GM21717 (cell line): ENCODE data around the gene TMEM134.
"Not testable (repeated sequence)": the region's sequence is repeated elsewhere in the genome, so short reads cannot be mapped to it uniquely, and the experiment has no call there.

ENCODE experiments used
- ATAC-seq: cut with Tn5 transposase; IDR thresholded peaks from one replicate; pipeline ENCODE4 v1.9.1; 2021; ENCODE audit warnings: mild to moderate bottlenecking, moderate library complexity; ENCODE audit not compliant: unreplicated experiment

Gene TMEM134

DNA sequence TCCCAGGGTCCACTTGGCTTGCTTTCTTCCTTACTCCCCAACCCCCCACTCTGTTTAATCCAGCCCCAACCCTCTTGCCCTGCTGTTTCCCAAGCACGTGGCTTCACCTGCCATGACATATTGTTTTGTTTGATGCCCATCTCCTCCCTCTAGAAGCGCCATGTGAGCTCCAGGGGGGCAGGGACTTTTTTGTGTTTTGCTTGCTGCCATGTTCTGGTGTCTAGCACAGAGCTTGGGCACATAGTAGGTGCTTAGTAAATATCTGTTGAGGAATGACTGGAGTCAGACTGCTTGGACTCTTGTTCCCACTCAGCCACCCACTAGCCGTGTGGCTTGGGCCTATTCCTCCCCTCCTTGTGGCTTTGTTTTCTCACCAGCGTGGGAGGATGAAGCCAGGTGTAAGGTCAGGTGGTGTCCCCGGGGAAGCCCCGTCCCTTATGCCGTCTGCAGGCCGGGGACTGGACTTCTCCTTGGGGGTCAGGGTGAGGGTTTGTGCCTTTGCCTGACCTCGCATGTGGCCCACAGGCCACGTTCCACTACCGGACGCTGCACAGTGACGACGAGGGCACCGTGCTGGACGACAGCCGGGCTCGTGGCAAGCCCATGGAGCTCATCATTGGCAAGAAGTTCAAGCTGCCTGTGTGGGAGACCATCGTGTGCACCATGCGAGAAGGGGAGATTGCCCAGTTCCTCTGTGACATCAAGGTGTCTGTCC, 17.6 kb upstream of the TMEM134 start:
- ATAC-seq: no peak

DNA sequence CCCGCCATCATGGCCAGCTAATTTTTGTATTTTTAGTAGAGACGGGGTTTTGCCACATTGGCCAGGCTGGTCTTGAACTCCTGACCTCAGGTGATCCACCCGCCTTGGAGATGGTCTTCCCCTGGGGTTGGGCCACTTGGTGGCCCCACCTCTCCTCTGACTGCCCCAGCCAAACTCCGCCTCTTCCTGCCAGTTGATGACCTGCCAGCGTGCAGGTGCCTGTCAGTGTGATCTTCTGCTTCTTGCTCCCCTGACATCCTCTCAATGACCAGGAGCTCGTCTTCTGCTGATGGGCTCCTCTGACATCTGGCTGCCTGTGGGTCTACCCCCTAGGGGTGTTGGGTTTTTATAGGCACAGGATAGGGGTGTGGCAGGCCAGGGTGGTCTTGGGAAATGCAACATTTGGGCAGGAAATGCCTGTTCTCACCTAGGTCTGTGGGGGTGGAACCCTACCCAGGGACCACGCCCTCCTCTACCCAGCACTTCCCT, 16.9 kb upstream of the TMEM134 start:
- ATAC-seq: not testable (repeated sequence)

DNA sequence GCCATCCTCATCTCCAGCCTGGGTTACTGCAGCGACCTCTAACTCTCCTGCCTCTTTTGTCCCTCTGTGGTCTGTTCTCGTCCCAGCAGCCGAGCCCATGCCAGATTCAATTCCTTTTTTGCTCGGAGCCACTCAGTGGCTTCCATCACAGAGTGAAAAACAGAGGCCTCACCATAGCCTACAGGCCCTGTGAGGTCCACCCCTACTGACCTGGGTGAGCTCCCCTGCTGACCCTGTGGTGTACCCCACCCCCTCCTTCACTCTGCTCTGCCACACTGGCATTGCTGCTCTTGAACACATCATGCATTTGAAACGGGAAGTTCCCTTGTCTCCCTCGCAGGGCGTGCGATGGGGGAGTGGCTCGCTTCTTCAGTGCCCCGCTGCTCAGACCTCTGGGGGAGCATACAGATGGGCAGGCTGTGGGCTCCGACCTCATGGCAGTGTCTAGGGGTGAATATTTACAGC, 15.8 kb upstream of the TMEM134 start:
- ATAC-seq: no peak

DNA sequence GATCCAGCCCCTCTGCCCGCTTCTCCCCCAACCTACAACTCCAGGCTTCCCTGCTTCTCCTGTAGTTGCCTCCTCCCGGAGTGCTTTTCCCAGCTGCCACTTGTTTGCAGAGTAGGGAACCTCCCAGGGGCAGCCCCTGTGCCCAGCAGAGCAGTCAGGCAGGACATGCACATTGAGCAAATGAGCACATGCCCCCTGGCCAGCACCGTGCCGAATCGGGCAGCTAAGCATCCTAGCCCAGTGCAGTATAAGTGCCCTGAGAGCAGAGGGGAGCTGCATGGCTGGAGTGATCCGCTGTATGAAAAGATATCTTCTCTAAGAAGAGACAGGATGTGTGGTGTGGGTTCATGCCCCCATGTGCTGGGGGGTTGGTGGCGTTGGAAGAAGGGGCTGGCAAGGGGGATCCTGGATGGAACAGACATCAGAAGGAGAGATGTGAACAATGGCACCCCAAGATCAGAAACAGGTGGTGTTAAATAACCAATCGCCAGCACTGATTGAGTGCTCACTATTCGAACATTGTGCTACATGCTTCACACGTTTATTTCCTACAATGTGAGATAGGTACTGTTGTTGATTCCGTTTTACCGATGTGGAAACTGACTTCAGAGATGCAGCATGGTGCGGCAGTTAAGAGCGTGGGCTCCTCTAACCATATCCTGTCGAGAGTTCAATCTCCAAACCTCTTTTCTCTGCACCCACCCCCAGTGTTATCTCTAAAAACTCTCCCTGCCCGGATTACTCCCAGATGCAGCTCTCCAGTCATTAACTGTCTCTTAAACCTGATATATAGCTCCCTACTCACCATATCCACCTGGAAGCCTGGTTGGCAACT, 15.0 kb upstream of the TMEM134 start:
- no peak for ATAC-seq

DNA sequence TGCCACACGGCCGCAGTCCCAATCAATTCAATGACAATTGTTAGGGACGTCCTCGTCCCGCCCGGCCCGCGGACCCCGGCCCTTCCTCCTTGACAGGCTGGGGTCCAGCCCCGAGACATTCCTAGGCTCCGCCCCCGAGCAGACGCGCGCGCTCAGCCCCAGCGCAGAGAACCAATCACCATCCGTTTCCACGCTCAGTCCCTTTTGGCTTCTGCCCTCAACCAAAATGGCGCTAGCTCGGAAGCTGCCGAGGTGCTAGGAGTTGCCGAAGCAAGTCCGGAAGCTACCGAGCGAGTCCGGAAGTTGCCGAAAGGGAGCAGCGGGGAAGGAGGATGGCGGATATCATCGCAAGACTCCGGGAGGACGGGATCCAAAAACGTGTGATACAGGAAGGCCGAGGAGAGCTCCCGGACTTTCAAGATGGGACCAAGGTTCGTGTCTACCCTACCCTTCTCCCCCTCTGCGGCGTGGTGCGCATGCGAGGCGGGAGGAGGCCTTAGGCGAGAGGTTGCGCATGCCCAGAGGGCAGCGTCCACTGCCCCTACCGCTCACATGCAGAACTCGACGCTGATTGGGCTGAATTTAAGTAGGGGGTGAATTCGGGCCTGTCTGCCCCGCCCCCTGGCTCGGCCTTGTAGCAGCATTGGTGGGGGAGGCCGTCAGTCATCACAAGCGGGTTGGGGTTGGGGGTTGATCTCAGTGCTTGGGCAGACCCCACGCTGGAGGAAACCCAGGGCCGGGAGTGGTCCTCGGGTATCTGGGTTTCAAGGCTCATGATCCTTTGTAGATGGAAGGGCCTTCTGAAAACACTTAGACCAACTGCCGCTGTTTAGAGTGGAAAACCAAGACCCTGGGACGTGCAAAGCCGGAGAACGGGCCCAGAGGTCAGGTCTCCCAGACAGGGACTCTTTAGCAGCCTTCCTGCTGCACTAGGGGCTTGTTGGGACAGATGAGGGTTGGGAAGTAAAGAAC, 14.1 kb upstream of the TMEM134 start, which contains the start of gene AIP:
AIP (plus strand) TSS at position 200 of the 972 bp plus-strand sequence; CDS start at position 333, 133 bp downstream.
- peak; percentile 51 for ATAC-seq

DNA sequence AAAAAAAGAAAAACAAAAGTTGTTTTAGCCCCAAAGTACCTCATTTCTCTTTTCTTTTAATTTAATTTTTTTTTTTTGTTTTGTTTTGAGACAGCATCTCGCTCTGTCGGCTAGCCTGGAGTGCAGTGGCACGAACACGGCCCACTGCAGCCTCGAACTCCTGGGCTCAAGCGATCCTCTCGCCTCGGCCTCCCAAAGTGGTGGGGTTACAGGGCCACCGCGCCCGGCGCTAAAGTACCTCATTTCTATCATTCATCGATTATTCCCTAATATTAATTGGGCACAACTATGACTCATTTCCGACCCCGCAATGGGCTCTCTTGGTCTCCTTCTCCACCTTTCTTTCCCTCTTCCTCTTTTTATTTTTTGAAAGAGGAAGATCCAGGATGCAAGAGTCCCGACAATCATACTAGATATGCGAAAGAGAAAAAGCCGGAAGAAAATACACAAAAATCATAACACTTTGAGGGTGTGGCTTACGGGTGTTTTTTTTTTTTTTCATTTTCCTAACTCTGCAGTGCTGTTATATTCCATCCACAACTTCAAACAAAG, 13.3 kb upstream of the TMEM134 start:
- no peak for ATAC-seq

DNA sequence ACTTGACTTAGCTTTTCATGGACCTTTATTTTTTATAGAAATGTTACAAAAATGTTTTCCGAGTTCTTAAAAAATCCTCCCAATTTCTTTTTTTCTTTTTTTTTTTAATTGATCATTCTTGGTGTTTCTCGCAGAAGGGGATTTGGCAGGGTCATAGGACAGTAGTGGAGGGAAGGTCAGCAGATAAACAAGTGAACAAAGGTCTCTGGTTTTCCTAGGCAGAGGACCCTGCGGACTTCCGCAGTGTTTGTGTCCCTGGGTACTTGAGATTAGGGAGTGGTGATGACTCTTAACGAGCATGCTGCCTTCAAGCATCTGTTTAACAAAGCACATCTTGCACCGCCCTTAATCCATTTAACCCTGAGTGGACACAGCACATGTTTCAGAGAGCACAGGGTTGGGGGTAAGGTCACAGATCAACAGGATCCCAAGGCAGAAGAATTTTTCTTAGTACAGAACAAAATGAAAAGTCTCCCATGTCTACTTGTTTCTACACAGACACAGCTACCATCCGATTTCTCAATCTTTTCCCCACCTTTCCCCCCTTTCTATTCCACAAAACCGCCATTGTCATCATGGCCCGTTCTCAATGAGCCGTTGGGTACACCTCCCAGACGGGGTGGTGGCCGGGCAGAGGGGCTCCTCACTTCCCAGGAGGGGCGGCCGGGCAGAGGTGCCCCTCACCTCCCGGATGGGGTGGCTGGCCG, 8.4 kb upstream of the TMEM134 start:
- ATAC-seq: not testable (repeated sequence)

DNA sequence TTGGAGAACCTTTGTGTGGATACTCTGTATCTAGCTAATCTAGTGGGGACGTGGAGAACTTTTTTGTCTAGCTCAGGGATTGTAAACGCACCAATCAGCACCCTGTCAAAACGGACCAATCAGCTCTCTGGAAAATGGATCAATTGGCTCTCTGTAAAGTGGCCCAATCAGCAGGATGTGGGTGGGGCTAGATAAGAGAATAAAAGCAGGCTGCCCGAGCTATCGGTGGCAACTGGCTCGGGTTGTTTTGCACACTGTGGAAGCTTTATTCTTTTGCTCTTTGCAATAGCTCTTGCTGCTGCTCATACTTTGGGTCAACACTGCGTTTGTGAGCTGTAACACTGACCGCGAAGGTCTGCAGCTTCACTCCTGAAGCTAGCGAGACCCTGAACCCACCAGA, 7.6 kb upstream of the TMEM134 start:
- ATAC-seq: not testable (repeated sequence)

DNA sequence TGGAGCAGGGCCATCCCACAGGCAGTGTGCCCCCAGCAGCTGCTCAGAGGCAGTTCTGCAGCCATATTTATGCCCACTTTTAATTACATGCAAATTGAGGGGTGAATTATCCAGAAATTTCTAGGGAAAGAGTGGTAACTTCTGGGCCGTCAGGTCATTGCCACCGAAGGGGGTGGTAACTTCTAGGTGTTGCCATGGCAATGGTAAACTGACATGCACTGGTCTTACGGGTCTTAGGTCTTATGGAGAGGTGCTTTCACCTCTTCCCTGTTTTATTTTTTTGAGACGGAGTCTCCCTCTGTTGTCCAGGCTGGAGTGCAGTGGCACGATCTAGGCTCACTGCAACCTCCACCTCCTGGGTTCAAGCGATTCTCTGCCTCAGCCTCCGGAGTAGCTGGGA, 3.8 kb upstream of the TMEM134 start:
- ATAC-seq: no peak

DNA sequence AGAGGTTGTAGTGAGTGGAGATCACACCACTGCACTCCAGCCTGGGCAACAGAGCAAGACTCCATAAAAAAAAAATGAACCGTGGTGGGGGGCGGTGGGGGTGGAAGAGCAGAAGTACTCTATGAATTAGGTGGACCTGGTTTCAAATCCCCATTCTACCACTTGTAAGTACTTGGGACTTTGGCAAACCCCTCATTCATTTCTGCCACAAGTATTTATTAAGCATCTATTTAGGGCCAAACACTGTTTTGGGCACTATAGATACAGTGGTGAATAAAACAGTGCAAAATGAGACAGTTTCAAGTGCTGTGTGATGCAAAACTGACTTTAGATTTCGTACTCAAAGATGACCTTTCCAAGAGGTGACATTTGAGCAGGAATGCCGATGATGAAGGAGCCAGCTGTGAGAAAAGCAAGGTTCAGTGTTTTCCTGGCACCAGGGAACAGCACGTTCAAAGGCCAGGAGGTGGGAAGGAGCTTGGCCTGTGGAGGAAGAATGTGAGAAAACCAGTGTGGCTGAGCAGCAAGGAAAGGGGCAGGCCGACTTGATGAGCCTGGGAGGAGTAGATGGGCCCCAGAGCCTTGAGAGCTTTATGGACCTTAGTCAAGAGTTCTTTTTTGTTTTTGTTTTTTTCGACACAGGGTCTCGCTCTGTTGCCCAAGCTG, 1.4 kb upstream of the TMEM134 start:
- no peak for ATAC-seq

DNA sequence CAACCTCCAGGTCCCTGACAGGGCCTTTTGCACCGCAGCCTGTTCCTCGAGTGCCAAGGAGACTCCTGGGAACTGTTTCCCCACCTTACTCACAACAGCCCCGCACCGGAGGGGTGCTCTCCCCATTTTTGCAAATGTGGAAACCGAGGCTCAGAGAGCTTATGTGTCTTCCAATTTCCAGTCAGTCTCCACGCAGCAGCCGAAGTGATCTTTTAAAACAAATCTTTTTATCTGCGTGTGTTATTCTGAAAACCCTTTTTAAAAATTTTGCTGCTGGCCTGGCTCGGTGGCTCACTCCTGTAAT, 409 bp upstream of the TMEM134 start:
- no peak for ATAC-seq

DNA sequence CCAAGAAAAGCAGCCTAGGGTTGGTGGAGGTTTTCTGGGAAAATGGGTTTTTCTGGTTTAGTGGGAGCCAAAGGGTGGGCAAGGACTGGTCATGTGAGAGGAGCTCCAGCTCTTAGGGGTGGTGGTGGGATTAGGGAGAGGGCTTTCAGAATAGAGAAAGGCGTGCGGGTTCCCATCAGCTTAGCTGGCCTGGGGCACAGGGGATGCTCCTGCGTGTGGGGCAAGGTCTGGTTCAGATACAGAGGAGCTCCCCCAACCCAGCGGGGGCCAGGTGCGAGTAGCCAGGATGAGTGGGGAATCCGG, 644 bp downstream of the TMEM134 start:
- no peak for ATAC-seq

DNA sequence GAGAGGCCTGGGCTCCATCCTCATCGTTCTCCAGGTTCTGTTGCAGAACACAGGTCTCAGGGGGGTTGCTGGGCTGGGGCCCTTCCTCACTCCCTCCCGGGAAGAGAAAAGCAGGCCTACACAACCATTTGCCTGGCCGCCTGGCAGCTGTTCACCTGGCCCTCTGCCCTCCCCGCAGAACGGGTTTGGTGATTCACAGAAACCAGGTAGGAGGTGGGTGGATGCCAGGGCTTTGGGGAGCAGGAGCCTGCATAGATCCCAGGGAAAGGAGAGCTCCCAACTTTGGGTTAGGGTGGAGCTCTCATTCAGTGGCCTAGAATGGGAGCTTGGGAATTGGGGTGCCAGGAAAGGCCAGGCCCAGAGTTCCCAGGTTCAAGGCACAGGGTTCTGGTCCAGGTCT, 995 bp downstream of the TMEM134 start:
- ATAC-seq: no peak

DNA sequence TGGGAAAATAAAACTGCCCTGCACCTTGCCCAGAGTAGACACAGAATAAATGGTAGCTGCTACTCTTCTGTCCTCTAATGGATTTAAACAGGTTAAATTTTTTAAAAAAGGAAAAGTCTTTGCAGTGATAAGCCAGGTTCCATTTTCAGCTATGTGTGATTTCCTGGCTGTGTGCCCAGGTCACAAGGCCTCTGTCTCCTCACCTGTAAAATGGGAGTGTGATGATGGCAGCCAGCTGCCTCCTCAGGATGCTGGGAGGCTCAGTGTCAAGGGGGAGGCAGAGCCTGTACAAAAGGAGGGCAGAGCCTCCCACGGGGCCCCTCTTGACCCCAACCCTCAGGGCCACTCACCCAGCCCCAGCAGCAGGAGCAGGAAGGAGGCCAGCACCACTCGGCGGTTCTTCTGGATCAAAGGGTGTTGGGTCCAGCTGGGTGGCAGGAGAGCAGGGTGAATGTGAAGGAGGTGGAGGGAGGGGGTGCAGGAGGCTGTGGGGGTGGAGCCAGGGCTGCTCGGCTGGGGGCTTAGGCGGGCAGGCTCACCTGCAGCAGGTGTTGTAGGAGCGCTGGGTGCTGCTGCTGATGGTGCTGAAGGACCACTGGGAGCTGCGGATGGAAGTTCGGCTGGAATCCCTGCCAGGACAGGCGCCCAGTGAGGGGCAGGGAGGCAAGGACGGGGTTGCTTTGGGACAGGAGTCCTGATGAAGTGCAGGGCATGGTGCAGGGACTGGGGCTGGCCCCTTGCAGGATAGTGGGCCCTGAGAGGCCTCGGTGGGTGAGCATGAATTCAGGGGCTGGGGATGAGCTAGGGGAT, 1.9 kb downstream of the TMEM134 start:
- no peak for ATAC-seq

DNA sequence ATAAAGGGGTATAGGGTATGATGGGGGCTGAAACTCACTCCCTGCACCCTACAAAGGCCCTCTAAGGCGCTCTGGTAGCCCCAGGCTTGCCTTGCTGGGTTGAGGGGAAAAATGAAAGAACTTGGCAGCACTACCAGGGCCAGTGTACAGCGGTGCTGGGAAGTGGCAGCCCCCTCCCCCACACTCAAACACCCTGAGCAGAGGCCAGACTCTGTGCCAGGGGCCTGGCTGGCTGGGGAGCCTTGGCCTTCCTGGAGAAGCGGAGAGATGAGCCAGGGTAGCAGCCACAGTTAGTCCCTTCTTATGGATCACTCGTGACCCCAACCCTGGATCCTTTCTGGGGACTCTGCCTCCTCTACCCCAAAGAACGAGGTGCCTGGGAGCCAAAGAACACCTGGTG, 2.7 kb downstream of the TMEM134 start:
- ATAC-seq: no peak

DNA sequence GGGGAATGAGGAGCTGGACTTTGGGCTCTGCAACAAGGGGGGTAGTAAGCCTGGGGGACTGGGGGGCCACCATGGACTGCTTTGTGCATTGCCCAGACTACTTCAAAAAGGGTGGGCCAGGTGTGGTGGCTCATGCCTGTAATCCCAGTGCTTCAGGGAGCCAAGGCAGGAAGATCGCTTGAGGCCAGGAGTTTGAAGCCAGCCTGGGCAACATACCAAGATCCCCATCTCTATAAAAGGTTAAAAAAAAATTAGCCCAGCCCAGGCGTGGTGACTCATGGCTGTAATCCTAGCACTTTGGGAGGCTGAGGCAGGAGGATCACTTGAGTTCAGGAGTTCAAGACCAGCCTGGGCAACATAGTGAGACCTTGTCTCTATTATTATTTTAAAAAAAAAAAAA, 3.5 kb downstream of the TMEM134 start:
- ATAC-seq: not testable (repeated sequence)

DNA sequence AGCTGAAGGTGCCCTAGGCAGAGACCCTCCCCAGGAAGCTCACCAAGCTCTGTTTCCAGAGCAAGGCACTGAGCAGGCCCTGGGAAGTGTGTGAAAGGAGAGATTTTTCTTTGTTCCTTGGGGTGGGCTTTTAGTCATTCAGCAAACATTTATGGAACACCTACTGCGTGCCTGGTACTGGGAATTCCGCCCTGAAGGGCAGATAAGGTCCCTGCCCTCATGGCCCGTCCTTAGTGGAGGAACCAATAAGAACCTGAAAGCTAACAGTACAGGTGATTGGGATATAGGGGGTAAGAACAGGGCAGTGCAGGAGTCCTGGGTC, 3.9 kb downstream of the TMEM134 start:
- ATAC-seq: no peak

DNA sequence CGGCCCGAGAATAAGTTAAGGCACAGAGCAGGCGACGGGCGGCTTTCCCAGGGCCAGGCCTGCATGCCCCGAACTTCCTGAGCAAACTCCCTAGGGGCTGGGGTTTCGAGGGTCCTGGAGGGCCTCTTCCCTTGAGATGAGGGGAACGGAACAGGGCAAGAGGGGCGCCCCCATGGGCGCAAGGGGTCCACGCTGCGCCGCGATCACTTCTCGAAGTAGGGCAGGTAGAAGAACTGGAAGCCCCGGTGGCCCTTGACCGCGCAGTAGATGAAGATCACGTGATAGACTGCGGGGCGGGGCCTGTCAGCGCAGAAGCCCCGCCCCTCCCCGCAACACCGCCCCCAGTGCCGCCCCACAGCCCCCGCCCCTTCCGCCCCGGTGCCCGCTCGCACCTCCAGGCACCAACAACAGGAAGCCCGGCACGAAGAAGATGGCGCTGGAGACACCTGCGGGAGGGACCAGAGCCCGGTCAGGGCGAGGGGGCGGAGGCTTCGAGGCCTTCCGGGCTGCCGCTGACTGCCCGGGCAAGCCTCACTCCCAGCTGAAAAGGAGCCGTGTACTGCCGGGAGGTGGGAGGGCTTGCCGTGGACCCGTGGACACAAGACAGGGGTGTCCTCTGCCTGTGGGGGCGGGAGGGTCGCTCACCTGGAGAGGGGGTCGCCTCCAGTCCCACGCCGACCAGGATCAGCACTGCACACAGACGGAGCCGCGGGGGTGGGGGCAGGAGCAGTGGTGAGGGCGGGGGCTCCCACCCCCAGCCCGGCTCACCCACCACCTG, 4.5 kb downstream of the TMEM134 start:
- ATAC-seq: peak; percentile 33
